ENCODE data around the gene KDM8.

KDM8 gene

GRCh38 chr16:27229891-27230470, 26.7 kb downstream of the KDM8 start:
- H3K27me3 ChIP-seq (ENCODE audit: insufficient read depth, low read length, poor library complexity): no peaks in the 10 kb centered on the region
- H4K5ac ChIP-seq (ENCODE audit: low read length): no peak overlapping the region
- H3K18ac ChIP-seq (ENCODE audit: low read length): no peak overlapping the region
- H3K27ac ChIP-seq (ENCODE audit: low read depth, low read length): no peak overlapping the region
- no CpG with 5 or more reads among the region's 18 CpGs for WGBS (ENCODE audit: extremely low coverage, insufficient coverage, low lambda C conversion rate)
- H3K36me3 ChIP-seq (ENCODE audit: control insufficient read depth, insufficient read depth, low read length): no peaks in the 10 kb centered on the region
- no peak overlapping the region for H2BK15ac ChIP-seq (replicated peaks; ENCODE audit: low read depth)
- no peak for DNase-seq
- no peak overlapping the region for H3K23ac ChIP-seq (ENCODE audit: low read length)
- no peaks in the 10 kb centered on the region for H3K4me1 ChIP-seq (ENCODE audit: control insufficient read depth, low read depth, low read length)
- no peak overlapping the region for H2BK5ac ChIP-seq (ENCODE audit: low read length)
- no peaks in the 10 kb centered on the region for H3K79me2 ChIP-seq (ENCODE audit: control insufficient read depth, insufficient read depth, low read length)
- no peak overlapping the region for H4K8ac ChIP-seq (ENCODE audit: low read depth, low read length)
- H3K4me3 ChIP-seq (ENCODE audit: low read length): no peak overlapping the region
- H2AK5ac ChIP-seq (ENCODE audit: low read length): no peak overlapping the region
- H3K9ac ChIP-seq (ENCODE audit: low read length): no peak overlapping the region
- no peaks in the 10 kb centered on the region for H3K79me1 ChIP-seq (ENCODE audit: low read length)
- H3K4ac ChIP-seq (ENCODE audit: low read depth, low read length): no peak overlapping the region
- no peak overlapping the region for H2BK120ac ChIP-seq (ENCODE audit: low read depth, low read length)
- H3K56ac ChIP-seq (ENCODE audit: low read length): no peak overlapping the region
- H3K4me2 ChIP-seq (ENCODE audit: low read length): no peak overlapping the region

GRCh38 chr16:27230562-27231001, 27.3 kb downstream of the KDM8 start:
- H3K79me2 ChIP-seq (ENCODE audit: control insufficient read depth, insufficient read depth, low read length): no peaks in the 10 kb centered on the region
- H2BK120ac ChIP-seq (ENCODE audit: low read depth, low read length): no peak overlapping the region
- no peak overlapping the region for H4K5ac ChIP-seq (ENCODE audit: low read length)
- no peak overlapping the region for H3K18ac ChIP-seq (ENCODE audit: low read length)
- H3K4me3 ChIP-seq (ENCODE audit: low read length): no peak overlapping the region
- H3K27ac ChIP-seq (ENCODE audit: low read depth, low read length): no peak overlapping the region
- H3K36me3 ChIP-seq (ENCODE audit: control insufficient read depth, insufficient read depth, low read length): no peaks in the 10 kb centered on the region
- no peaks in the 10 kb centered on the region for H3K27me3 ChIP-seq (ENCODE audit: insufficient read depth, low read length, poor library complexity)
- H2BK15ac ChIP-seq (replicated peaks; ENCODE audit: low read depth): no peak overlapping the region
- no peak overlapping the region for H3K9ac ChIP-seq (ENCODE audit: low read length)
- H3K4ac ChIP-seq (ENCODE audit: low read depth, low read length): no peak overlapping the region
- H2AK5ac ChIP-seq (ENCODE audit: low read length): no peak overlapping the region
- H3K4me2 ChIP-seq (ENCODE audit: low read length): no peak overlapping the region
- no CpG with 5 or more reads among the region's 16 CpGs for whole genome bisulfite sequencing (ENCODE audit: extremely low coverage, insufficient coverage, low lambda C conversion rate)
- no peak overlapping the region for H4K8ac ChIP-seq (ENCODE audit: low read depth, low read length)
- no peak overlapping the region for H3K56ac ChIP-seq (ENCODE audit: low read length)
- no peaks in the 10 kb centered on the region for H3K79me1 ChIP-seq (ENCODE audit: low read length)
- no peak for DNase-seq
- H2BK5ac ChIP-seq (ENCODE audit: low read length): no peak overlapping the region
- no peak overlapping the region for H3K23ac ChIP-seq (ENCODE audit: low read length)
- no peaks in the 10 kb centered on the region for H3K4me1 ChIP-seq (ENCODE audit: control insufficient read depth, low read depth, low read length)

GRCh38 chr16:27231692-27232060, 28.4 kb downstream of the KDM8 start:
- Histone ChIP-seq H4K8ac (ENCODE audit: low read depth, low read length) (no peak overlapping the region), H4K5ac (ENCODE audit: low read length) (no peak overlapping the region), H3K27me3 (ENCODE audit: insufficient read depth, low read length, poor library complexity) (no peaks in the 10 kb centered on the region), H3K9ac (ENCODE audit: low read length) (no peak overlapping the region), H3K4me3 (ENCODE audit: low read length) (no peak overlapping the region), H2BK5ac (ENCODE audit: low read length) (no peak overlapping the region), H2AK5ac (ENCODE audit: low read length) (no peak overlapping the region), H2BK120ac (ENCODE audit: low read depth, low read length) (no peak overlapping the region), H3K4ac (ENCODE audit: low read depth, low read length) (no peak overlapping the region), H3K18ac (ENCODE audit: low read length) (no peak overlapping the region), H3K4me2 (ENCODE audit: low read length) (no peak overlapping the region), H3K4me1 (ENCODE audit: control insufficient read depth, low read depth, low read length) (no peaks in the 10 kb centered on the region), H3K79me1 (ENCODE audit: low read length) (no peaks in the 10 kb centered on the region), H3K23ac (ENCODE audit: low read length) (no peak overlapping the region), H2BK15ac (replicated peaks; ENCODE audit: low read depth) (no peak overlapping the region), H3K27ac (ENCODE audit: low read depth, low read length) (no peak overlapping the region), H3K79me2 (ENCODE audit: control insufficient read depth, insufficient read depth, low read length) (no peaks in the 10 kb centered on the region), H3K36me3 (ENCODE audit: control insufficient read depth, insufficient read depth, low read length) (no peaks in the 10 kb centered on the region), H3K56ac (ENCODE audit: low read length) (no peak overlapping the region)
- no peak for DNase-seq
- no CpG with 5 or more reads among the region's 8 CpGs for WGBS (ENCODE audit: extremely low coverage, insufficient coverage, low lambda C conversion rate)

GRCh38 chr16:27232061-27232900, 29.0 kb downstream of the KDM8 start:
- H3K23ac ChIP-seq (ENCODE audit: low read length): no peak overlapping the region
- DNase-seq: no peak
- H3K56ac ChIP-seq (ENCODE audit: low read length): no peak overlapping the region
- H3K9ac ChIP-seq (ENCODE audit: low read length): no peak overlapping the region
- no peak overlapping the region for H3K4me3 ChIP-seq (ENCODE audit: low read length)
- H3K4me1 ChIP-seq (ENCODE audit: control insufficient read depth, low read depth, low read length): no peaks in the 10 kb centered on the region
- H4K5ac ChIP-seq (ENCODE audit: low read length): no peak overlapping the region
- no CpG with 5 or more reads among the region's 26 CpGs for WGBS (ENCODE audit: extremely low coverage, insufficient coverage, low lambda C conversion rate)
- H3K27ac ChIP-seq (ENCODE audit: low read depth, low read length): no peak overlapping the region
- H2BK5ac ChIP-seq (ENCODE audit: low read length): no peak overlapping the region
- H2AK5ac ChIP-seq (ENCODE audit: low read length): no peak overlapping the region
- H3K18ac ChIP-seq (ENCODE audit: low read length): no peak overlapping the region
- H4K8ac ChIP-seq (ENCODE audit: low read depth, low read length): no peak overlapping the region
- H3K4me2 ChIP-seq (ENCODE audit: low read length): no peak overlapping the region
- H2BK120ac ChIP-seq (ENCODE audit: low read depth, low read length): no peak overlapping the region
- H3K27me3 ChIP-seq (ENCODE audit: insufficient read depth, low read length, poor library complexity): no peaks in the 10 kb centered on the region
- H3K79me2 ChIP-seq (ENCODE audit: control insufficient read depth, insufficient read depth, low read length): no peaks in the 10 kb centered on the region
- no peak overlapping the region for H2BK15ac ChIP-seq (replicated peaks; ENCODE audit: low read depth)
- H3K79me1 ChIP-seq (ENCODE audit: low read length): no peaks in the 10 kb centered on the region
- H3K36me3 ChIP-seq (ENCODE audit: control insufficient read depth, insufficient read depth, low read length): no peaks in the 10 kb centered on the region
- no peak overlapping the region for H3K4ac ChIP-seq (ENCODE audit: low read depth, low read length)

- no peak overlapping the region for H3K27ac ChIP-seq (ENCODE audit: low read depth, low read length)
- no peak overlapping the region for H2AK5ac ChIP-seq (ENCODE audit: low read length)
- H3K56ac ChIP-seq (ENCODE audit: low read length): no peak overlapping the region
- H3K18ac ChIP-seq (ENCODE audit: low read length): no peak overlapping the region
- no peak overlapping the region for H3K23ac ChIP-seq (ENCODE audit: low read length)
- no peak overlapping the region for H3K4me3 ChIP-seq (ENCODE audit: low read length)
- no peak overlapping the region for H3K4me2 ChIP-seq (ENCODE audit: low read length)
- no peak overlapping the region for H2BK120ac ChIP-seq (ENCODE audit: low read depth, low read length)
- no CpG with 5 or more reads among the region's 13 CpGs for WGBS (ENCODE audit: extremely low coverage, insufficient coverage, low lambda C conversion rate)
- H2BK15ac ChIP-seq (replicated peaks; ENCODE audit: low read depth): no peak overlapping the region
- no peak overlapping the region for H4K5ac ChIP-seq (ENCODE audit: low read length)
- no peak overlapping the region for H3K4ac ChIP-seq (ENCODE audit: low read depth, low read length)
- no peak for DNase-seq
- no peaks in the 10 kb centered on the region for H3K27me3 ChIP-seq (ENCODE audit: insufficient read depth, low read length, poor library complexity)
- H3K9ac ChIP-seq (ENCODE audit: low read length): no peak overlapping the region
- no peaks in the 10 kb centered on the region for H3K36me3 ChIP-seq (ENCODE audit: control insufficient read depth, insufficient read depth, low read length)
- H3K79me2 ChIP-seq (ENCODE audit: control insufficient read depth, insufficient read depth, low read length): no peaks in the 10 kb centered on the region
- no peaks in the 10 kb centered on the region for H3K4me1 ChIP-seq (ENCODE audit: control insufficient read depth, low read depth, low read length)
- no peak overlapping the region for H4K8ac ChIP-seq (ENCODE audit: low read depth, low read length)
- H2BK5ac ChIP-seq (ENCODE audit: low read length): no peak overlapping the region
- H3K79me1 ChIP-seq (ENCODE audit: low read length): no peaks in the 10 kb centered on the region
Measured at GRCh38 chr16:27232901-27233625, 29.7 kb downstream of the KDM8 start.
